Keratinocyte (primary cell): Measurements from ENCODE around the gene MBNL2. TPM values are rescaled to one million over a fixed set of nuclear protein-coding genes. Genes with fewer than 3 reads are reported as not detected.

ENCODE experiments used
- DNase-seq: peaks from one replicate; pipeline ENCODE4 v3.0.0-alpha.2; 2011; ENCODE audit warnings: low read depth, missing footprints, low spot score
- FAIRE-seq: peaks from 2 replicates; lab custom pipeline; 2011; peaks lifted over from hg19 to GRCh38; lab: Jason Lieb, UNC
- H2AFZ ChIP-seq: 2 replicates; pipeline ENCODE4 v1.6.0; 2012; ENCODE audit warnings: low read length, control low read depth, inconsistent platforms; ENCODE audit not compliant: control insufficient read depth
- H3K27ac ChIP-seq: 2 replicates; pipeline ENCODE4 v1.5.1; 2011; ENCODE audit warnings: low read length; ENCODE audit not compliant: control insufficient read depth, insufficient read depth
- H3K27me3 ChIP-seq: 3 replicates; pipeline ENCODE4 v1.6.0; 2011; ENCODE audit warnings: low read length; ENCODE audit not compliant: control insufficient read depth, insufficient read depth; ENCODE audit errors: extremely low read depth
- H3K36me3 ChIP-seq, 2 experiments: 2 replicates in 1 of 2; 3 replicates in 1 of 2; pipeline ENCODE4 v1.5.1; 2011; ENCODE audit warnings: low read length in 2 of 2, mild to moderate bottlenecking in 1 of 2; ENCODE audit not compliant: control insufficient read depth in 2 of 2, insufficient read depth in 2 of 2; ENCODE audit errors: extremely low read depth in 1 of 2
- H3K4me1 ChIP-seq: 3 replicates; pipeline ENCODE4 v1.5.1; 2011; ENCODE audit warnings: low read length; ENCODE audit not compliant: control insufficient read depth, insufficient read depth; ENCODE audit errors: extremely low read depth
- H3K4me2 ChIP-seq: 3 replicates; pipeline ENCODE4 v1.6.0; 2011; ENCODE audit warnings: low read depth, low read length; ENCODE audit not compliant: control insufficient read depth, insufficient read depth; ENCODE audit errors: extremely low read depth
- H3K4me3 ChIP-seq, 3 experiments: fragments of 200-600 bp in 1 of 3; sonication (generic) in 1 of 3; 2 replicates in 2 of 3; 3 replicates in 1 of 3; pipeline ENCODE4 v1.5.1; 2011 to 2016; ENCODE audit warnings: low read length in 3 of 3, mild to moderate bottlenecking in 3 of 3, control low read depth in 2 of 3, inconsistent platforms in 1 of 3, low read depth in 1 of 3, mixed read lengths in 1 of 3, mixed run types in 1 of 3, moderate library complexity in 1 of 3; ENCODE audit not compliant: control insufficient read depth in 2 of 3, insufficient read depth in 2 of 3; ENCODE audit errors: extremely low read depth in 1 of 3
- H3K79me2 ChIP-seq: 2 replicates; pipeline ENCODE4 v1.6.0; 2012; ENCODE audit warnings: low read length; ENCODE audit not compliant: control insufficient read depth, insufficient read depth
- H3K9ac ChIP-seq: 3 replicates; pipeline ENCODE4 v1.6.0; 2011; ENCODE audit warnings: low read length; ENCODE audit not compliant: control insufficient read depth, insufficient read depth; ENCODE audit errors: extremely low read depth
- H3K9me1 ChIP-seq: 3 replicates; pipeline ENCODE4 v1.6.0; 2011; ENCODE audit warnings: low read length; ENCODE audit not compliant: control insufficient read depth, insufficient read depth; ENCODE audit errors: extremely low read depth
- H3K9me3 ChIP-seq: 2 replicates; pipeline ENCODE4 v1.5.1; 2012; ENCODE audit warnings: low read depth, low read length; ENCODE audit not compliant: control insufficient read depth
- H4K20me1 ChIP-seq: 3 replicates; pipeline ENCODE4 v1.6.0; 2011; ENCODE audit warnings: low read length; ENCODE audit not compliant: control insufficient read depth, insufficient read depth; ENCODE audit errors: extremely low read depth
- CTCF ChIP-seq, 3 experiments: IDR thresholded peaks in 1 of 3; conservative IDR thresholded peaks in 1 of 3; optimal IDR thresholded peaks in 1 of 3; 2 replicates in 2 of 3; 3 replicates in 1 of 3; pipeline versions ENCODE3 to v1.5.1; 2011; ENCODE audit warnings: low read length in 3 of 3, mild to moderate bottlenecking in 3 of 3, moderate library complexity in 2 of 3, control low read depth in 1 of 3, inconsistent platforms in 1 of 3; ENCODE audit not compliant: insufficient read depth in 2 of 3; ENCODE audit errors: extremely low read depth in 1 of 3
- EZH2 ChIP-seq: IDR thresholded peaks from one replicate; pipeline ENCODE4 v1.6.1; 2012; ENCODE audit warnings: inconsistent platforms, mild to moderate bottlenecking, low read length, moderate library complexity
- dilution Hi-C: fragments of 300-500 bp; cut with MboI; formaldehyde crosslinking; loops from one replicate; pipeline ENCODE4 v1.7.0; 2020; ENCODE audit warnings: low sequenced_read_pairs; ENCODE audit not compliant: extremely low pct_ligation_motif_present
- polyA plus RNA-seq, 5 experiments: library from polyadenylated mRNA; depleted of rRNA in 3 of 5; stranded (reverse) in 3 of 5; stranded (forward) in 1 of 5; unstranded in 1 of 5; fragments of >200 nt; gene quantifications; 1 replicate in 1 of 5; 2 replicates in 3 of 5; 3 replicates in 1 of 5; pipeline versions ENCODE4 v1.2.1 to v1.2.3, GENCODE V29; 2011 to 2012; ENCODE audit warnings: missing spikeins in 2 of 5, low read depth in 1 of 5, low replicate concordance in 1 of 5

MBNL2 gene
- polyA plus RNA-seq, 1 donor (not counting 4 experiments of a cell fraction or from before 2014, with no cell fraction given), result 28.4 TPM

DNA sequence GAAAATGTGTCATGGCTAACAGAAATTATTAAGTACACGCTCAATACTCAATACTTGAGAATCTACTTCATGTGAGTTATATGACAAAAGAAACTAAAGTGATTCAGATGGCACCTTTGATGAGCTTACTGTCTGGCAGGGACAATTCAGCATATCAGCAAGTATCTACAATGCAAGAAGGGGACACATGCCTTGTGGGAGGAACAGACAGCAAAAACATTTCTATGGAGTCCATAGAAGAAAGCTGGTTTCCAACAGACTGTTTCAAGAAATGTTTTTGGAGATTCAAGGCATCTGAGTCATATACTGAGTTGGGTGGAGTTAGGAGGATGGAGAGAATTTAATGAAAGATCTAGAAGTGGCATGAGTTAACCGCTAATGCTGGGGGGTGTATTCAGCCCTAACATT, 54.7 kb downstream of the MBNL2 start:
- DNase-seq, result no peak
- H2AFZ ChIP-seq, result no peak overlapping the region
- no peaks in the 10 kb centered on the region for H4K20me1 ChIP-seq
- dilution Hi-C loops, result no loop called here
- peak; percentile 67 for FAIRE-seq
- peak overlapping the region; percentile 37 for H3K4me2 ChIP-seq
- no peak overlapping the region for H3K9ac ChIP-seq
- peak overlapping the region; percentile 43 for H3K27ac ChIP-seq
- H3K36me3 ChIP-seq, result peaks cover 0 to 4% of the 10 kb centered on the region in 2 experiments
- H3K9me3 ChIP-seq, result no peaks in the 10 kb centered on the region
- H3K4me3 ChIP-seq, result no peak overlapping the region
- H3K27me3 ChIP-seq, result no peaks in the 10 kb centered on the region
- H3K4me1 ChIP-seq, result peaks cover 93% of the 10 kb centered on the region
- peaks cover 29% of the 10 kb centered on the region for H3K79me2 ChIP-seq
- no peaks in the 10 kb centered on the region for H3K9me1 ChIP-seq
- TF ChIP-seq CTCF (optimal IDR thresholded peaks at IDR 0.05 in 1 of 3, IDR thresholded peaks at IDR 0.05 in 1 of 3, conservative IDR thresholded peaks at IDR 0.05 in 1 of 3; ENCODE audit: extremely low read depth in 1 of 3, insufficient read depth in 2 of 3, low read length in 3 of 3) (no peak), EZH2 (no peak)

- TF ChIP-seq EZH2 (no peak), CTCF (optimal IDR thresholded peaks at IDR 0.05 in 1 of 3, IDR thresholded peaks at IDR 0.05 in 1 of 3, conservative IDR thresholded peaks at IDR 0.05 in 1 of 3; ENCODE audit: extremely low read depth in 1 of 3, insufficient read depth in 2 of 3, low read length in 3 of 3) (no peak)
- dilution Hi-C loops, result no loop called here
- H3K9me3 ChIP-seq, result no peaks in the 10 kb centered on the region
- peak overlapping the region in 2 of 3 experiments; percentile 25 to 31 for H3K4me3 ChIP-seq
- peak overlapping the region; percentile 86 for H3K27ac ChIP-seq
- H3K9ac ChIP-seq, result peak overlapping the region; percentile 57
- peaks cover 43% of the 10 kb centered on the region for H3K79me2 ChIP-seq
- DNase-seq (no peak), FAIRE-seq (peak; percentile 77)
- H3K27me3 ChIP-seq, result no peaks in the 10 kb centered on the region
- peaks cover 0 to 4% of the 10 kb centered on the region in 2 experiments for H3K36me3 ChIP-seq
- H3K9me1 ChIP-seq, result no peaks in the 10 kb centered on the region
- H4K20me1 ChIP-seq, result no peaks in the 10 kb centered on the region
- H2AFZ ChIP-seq, result peak overlapping the region; percentile 7
- H3K4me1 ChIP-seq, result peaks cover 90% of the 10 kb centered on the region
- H3K4me2 ChIP-seq, result peak overlapping the region; percentile 77
These were observed 56.6 kb downstream of the MBNL2 start for GRCh38 chr13:97278435-97279411.
